GM10266 (cell line): Measurements from ENCODE around the gene LOXL4.

Source experiments
- DNase-seq: peaks from one replicate; pipeline ENCODE4 v3.0.0; 2012; ENCODE audit errors: extremely low spot score
- TF ChIP-seq, protein P1 (sequence below): IDR thresholded peaks from 2 replicates; pipeline ENCODE4 v1.5.1; 2012; ENCODE audit warnings: mild to moderate bottlenecking, low read depth; ENCODE audit not compliant: control insufficient read depth, insufficient read depth; ENCODE audit errors: missing control alignments

LOXL4 gene

GRCh38 chr10:98253499-98253898 lies 14.5 kb downstream of the LOXL4 start:
- DNase-seq: no peak
- TF ChIP-seq, protein P1, sequence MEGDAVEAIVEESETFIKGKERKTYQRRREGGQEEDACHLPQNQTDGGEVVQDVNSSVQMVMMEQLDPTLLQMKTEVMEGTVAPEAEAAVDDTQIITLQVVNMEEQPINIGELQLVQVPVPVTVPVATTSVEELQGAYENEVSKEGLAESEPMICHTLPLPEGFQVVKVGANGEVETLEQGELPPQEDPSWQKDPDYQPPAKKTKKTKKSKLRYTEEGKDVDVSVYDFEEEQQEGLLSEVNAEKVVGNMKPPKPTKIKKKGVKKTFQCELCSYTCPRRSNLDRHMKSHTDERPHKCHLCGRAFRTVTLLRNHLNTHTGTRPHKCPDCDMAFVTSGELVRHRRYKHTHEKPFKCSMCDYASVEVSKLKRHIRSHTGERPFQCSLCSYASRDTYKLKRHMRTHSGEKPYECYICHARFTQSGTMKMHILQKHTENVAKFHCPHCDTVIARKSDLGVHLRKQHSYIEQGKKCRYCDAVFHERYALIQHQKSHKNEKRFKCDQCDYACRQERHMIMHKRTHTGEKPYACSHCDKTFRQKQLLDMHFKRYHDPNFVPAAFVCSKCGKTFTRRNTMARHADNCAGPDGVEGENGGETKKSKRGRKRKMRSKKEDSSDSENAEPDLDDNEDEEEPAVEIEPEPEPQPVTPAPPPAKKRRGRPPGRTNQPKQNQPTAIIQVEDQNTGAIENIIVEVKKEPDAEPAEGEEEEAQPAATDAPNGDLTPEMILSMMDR: no peak

DNA sequence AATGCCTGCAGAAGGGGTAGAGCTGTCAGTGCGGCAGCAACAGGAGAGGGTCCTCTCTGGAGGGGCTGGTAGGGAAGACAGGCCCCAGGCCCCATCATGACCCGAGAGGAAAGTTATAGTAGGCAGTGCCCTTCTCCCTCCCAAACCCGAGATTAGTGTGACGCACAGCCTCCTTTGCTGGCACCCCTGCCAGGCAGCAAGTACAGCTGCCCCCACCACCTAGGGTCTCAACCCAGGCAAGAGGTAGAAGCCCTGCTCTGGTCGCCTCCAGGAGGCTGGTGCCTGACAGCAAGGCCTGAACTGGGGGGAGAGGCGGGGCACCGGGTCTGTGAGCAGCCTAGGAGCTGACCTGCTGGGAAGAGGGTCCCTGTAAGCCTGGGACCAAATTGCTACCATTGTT lies 15.5 kb downstream of the LOXL4 start:
- DNase-seq: no peak

DNA sequence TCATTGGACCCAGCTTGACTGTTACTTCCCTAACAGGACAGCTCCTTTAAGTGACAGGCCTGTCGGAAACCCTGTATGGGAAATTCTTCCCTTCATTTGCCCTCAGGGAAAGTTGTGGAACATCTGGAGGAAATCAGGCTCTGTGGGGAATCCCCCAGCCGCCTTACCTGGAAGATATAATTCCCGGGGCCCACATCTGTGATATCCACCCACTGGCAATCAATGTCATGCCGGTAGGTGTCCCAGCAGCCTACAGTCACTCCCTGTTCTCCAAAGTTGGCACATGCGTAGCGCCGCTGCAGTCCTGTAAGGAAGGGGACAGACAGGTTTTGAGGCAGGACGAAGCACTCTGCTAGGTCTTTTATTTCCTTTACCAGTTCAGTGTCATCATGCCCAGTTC lies 16.6 kb downstream of the LOXL4 start:
- DNase-seq: no peak
- TF ChIP-seq, protein P1: no peak

More for the DNA sequence above, 15.5 kb downstream of the LOXL4 start:
- TF ChIP-seq, protein P1: no peak

GRCh38 chr10:98249134-98249533 lies 18.9 kb downstream of the LOXL4 start:
- TF ChIP-seq, protein P1: no peak
- peak; percentile 2 for DNase-seq

DNA sequence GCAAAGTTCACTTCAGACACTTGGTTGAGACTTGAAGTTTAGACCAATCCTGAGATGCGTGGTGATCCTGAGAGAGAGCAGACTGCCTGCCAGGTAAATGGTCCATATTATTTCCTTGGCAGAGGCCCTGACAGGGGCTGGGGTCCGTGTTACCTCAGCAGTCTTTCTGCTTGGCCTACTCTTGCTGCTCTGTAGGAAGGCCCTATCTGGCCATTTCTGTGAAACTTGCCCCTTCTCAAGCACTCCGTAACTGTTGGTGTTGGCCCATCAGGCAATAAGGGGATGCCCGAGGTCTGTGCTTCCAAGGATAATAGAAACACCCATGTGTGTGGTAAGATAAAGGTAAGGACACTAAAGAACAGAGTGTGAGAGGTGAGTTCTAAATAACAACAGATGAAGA lies 20.0 kb downstream of the LOXL4 start:
- TF ChIP-seq, protein P1: no peak
- DNase-seq: peak; percentile 1

- no peak for DNase-seq
- TF ChIP-seq, protein P1: no peak
These were observed 20.8 kb downstream of the LOXL4 start for GRCh38 chr10:98246911-98247805.

- TF ChIP-seq, protein P1: no peak
- no peak for DNase-seq
These were observed 23.4 kb downstream of the LOXL4 start for GRCh38 chr10:98244586-98244985.
